IMR-90 (cell line): Measurements from ENCODE around the gene MAP2K5. TPM values are rescaled to one million over a fixed set of nuclear protein-coding genes. Genes with fewer than 3 reads are reported as not detected.

Source experiments
- ATAC-seq: fragments of 200-7000 bp; cut with Tn5 transposase; 2 replicates; pipeline ENCODE4 v1.9.1; 2020; ENCODE audit warnings: low read depth, mild to moderate bottlenecking, moderate library complexity
- BruUV-seq: library from RNA; stranded (reverse); fragments of 400-500 nt; replicated peaks from 2 replicates; lab custom pipeline; 2021; lab: Mats Ljungman, UMichigan
- CTCF ChIA-PET: fragments of 300-600 bp; formaldehyde crosslinking; extraction: SDS; loops from one replicate; lab custom pipeline; 2021; ENCODE audit warnings: antibody characterized with exemption; lab: Yijun Ruan, JAX
- POLR2A ChIA-PET: fragments of 300-600 bp; sonication (Branson Sonifier 250); formaldehyde crosslinking; loops from one replicate; lab custom pipeline; 2022; ENCODE audit warnings: antibody characterized with exemption; ENCODE audit not compliant: unreplicated experiment; lab: Charles Lee
- DNase-seq: peaks from one replicate; pipeline ENCODE4 v3.0.0; 2013
- H2AFZ ChIP-seq: replicated peaks from 2 replicates; pipeline ENCODE3; 2013; ENCODE audit warnings: low read length, mild to moderate bottlenecking; ENCODE audit not compliant: poor library complexity
- H2AK5ac ChIP-seq: 2 replicates; pipeline ENCODE4 v1.6.1; 2013; ENCODE audit warnings: low read depth, low read length, inconsistent platforms
- H2AK9ac ChIP-seq: replicated peaks from 2 replicates; pipeline ENCODE3; 2013; ENCODE audit warnings: mild to moderate bottlenecking, low read depth, low read length, moderate library complexity; ENCODE audit not compliant: poor library complexity
- H2BK120ac ChIP-seq: 2 replicates; pipeline ENCODE4 v1.6.1; 2013; ENCODE audit warnings: low read depth, low read length, inconsistent platforms
- H2BK15ac ChIP-seq: 3 replicates; pipeline ENCODE4 v1.6.1; 2013; ENCODE audit warnings: low read depth, low read length, inconsistent platforms
- H2BK20ac ChIP-seq: 2 replicates; pipeline ENCODE4 v1.6.1; 2013; ENCODE audit warnings: low read depth, mild to moderate bottlenecking, inconsistent platforms, low read length, moderate library complexity
- H2BK5ac ChIP-seq: 2 replicates; pipeline ENCODE4 v1.6.1; 2013; ENCODE audit warnings: mild to moderate bottlenecking, low read depth, low read length, inconsistent platforms; ENCODE audit not compliant: poor library complexity, severe bottlenecking
- H3K14ac ChIP-seq: replicated peaks from 2 replicates; pipeline ENCODE4 v1.6.1; 2013; ENCODE audit warnings: low read depth, low read length, inconsistent platforms
- H3K18ac ChIP-seq: 2 replicates; pipeline ENCODE4 v1.6.1; 2013; ENCODE audit warnings: low read depth, low read length, control low read depth
- H3K23ac ChIP-seq: 2 replicates; pipeline ENCODE4 v1.6.1; 2013; ENCODE audit warnings: low read depth, low read length, inconsistent platforms
- H3K27ac ChIP-seq: 2 replicates; pipeline ENCODE4 v1.5.1; 2013; ENCODE audit warnings: mild to moderate bottlenecking, control low read depth, low read length; ENCODE audit not compliant: insufficient read depth
- H3K27me3 ChIP-seq: 2 replicates; pipeline ENCODE4 v1.6.1; 2013; ENCODE audit warnings: low read length; ENCODE audit not compliant: control insufficient read depth, insufficient read depth
- H3K36me3 ChIP-seq: 2 replicates; pipeline ENCODE4 v1.6.1; 2013; ENCODE audit warnings: low read length, mixed read lengths; ENCODE audit not compliant: control insufficient read depth, insufficient read depth
- H3K4ac ChIP-seq: 2 replicates; pipeline ENCODE4 v1.6.1; 2013; ENCODE audit warnings: low read depth, low read length, inconsistent platforms
- H3K4me1 ChIP-seq: 2 replicates; pipeline ENCODE4 v1.6.1; 2013; ENCODE audit warnings: low read length, mixed read lengths; ENCODE audit not compliant: control insufficient read depth, insufficient read depth
- H3K4me2 ChIP-seq: 2 replicates; pipeline ENCODE4 v1.6.1; 2013; ENCODE audit warnings: low read depth, mild to moderate bottlenecking, control low read depth, low read length, moderate library complexity
- H3K4me3 ChIP-seq: 2 replicates; pipeline ENCODE4 v1.5.1; 2013; ENCODE audit warnings: low read depth, mild to moderate bottlenecking, control low read depth, low read length, moderate library complexity; ENCODE audit not compliant: insufficient read depth
- H3K56ac ChIP-seq: 2 replicates; pipeline ENCODE4 v1.6.1; 2013; ENCODE audit warnings: low read length, inconsistent platforms; ENCODE audit not compliant: insufficient read depth; ENCODE audit errors: extremely low read depth
- H3K79me1 ChIP-seq, 2 experiments: 2 replicates each; pipeline ENCODE4 v1.6.1; 2013; ENCODE audit warnings: low read length in 2 of 2, inconsistent platforms in 1 of 2, low read depth in 1 of 2
- H3K9ac ChIP-seq: 2 replicates; pipeline ENCODE4 v1.6.1; 2013; ENCODE audit warnings: low read depth, low read length, control low read depth
- H3K9me1 ChIP-seq: 2 replicates; pipeline ENCODE4 v1.6.1; 2013; ENCODE audit warnings: low read length, inconsistent platforms; ENCODE audit not compliant: insufficient read depth
- H3K9me3 ChIP-seq: 2 replicates; pipeline ENCODE4 v1.6.1; 2013; ENCODE audit warnings: low read length; ENCODE audit not compliant: control insufficient read depth, insufficient read depth
- H4K20me1 ChIP-seq: 2 replicates; pipeline ENCODE4 v1.6.1; 2013; ENCODE audit warnings: low read length, inconsistent platforms; ENCODE audit not compliant: insufficient read depth
- H4K5ac ChIP-seq: 2 replicates; pipeline ENCODE4 v1.6.1; 2013; ENCODE audit warnings: mild to moderate bottlenecking, low read depth, low read length, control low read depth
- H4K8ac ChIP-seq, 2 experiments: 2 replicates each; pipeline ENCODE4 v1.6.1; 2013; ENCODE audit warnings: low read depth in 2 of 2, low read length in 2 of 2, control low read depth in 1 of 2, inconsistent platforms in 1 of 2
- H4K91ac ChIP-seq: 2 replicates; pipeline ENCODE4 v1.6.1; 2013; ENCODE audit warnings: low read depth, low read length, inconsistent platforms; ENCODE audit not compliant: insufficient read depth
- BHLHE40 ChIP-seq: fragments of 150-350 bp; IDR thresholded peaks from 2 replicates; pipeline ENCODE4 v1.6.1; 2016; ENCODE audit warnings: mild to moderate bottlenecking, low read depth, low read length
- FOS ChIP-seq: fragments of 150-350 bp; IDR thresholded peaks from 2 replicates; pipeline ENCODE4 v1.6.1; 2016; ENCODE audit warnings: low read depth, low read length
- MAZ ChIP-seq: IDR thresholded peaks from 2 replicates; pipeline ENCODE4 v1.6.1; 2012; ENCODE audit warnings: low read depth, mild to moderate bottlenecking, low read length, improper control_type of control experiment, moderate library complexity, borderline replicate concordance
- MXI1 ChIP-seq: IDR thresholded peaks from 2 replicates; pipeline ENCODE4 v1.6.1; 2012; ENCODE audit warnings: low read depth, mild to moderate bottlenecking, low read length, moderate library complexity, borderline replicate concordance
- NFE2L2 ChIP-seq: fragments of 150-350 bp; IDR thresholded peaks from 2 replicates; pipeline ENCODE4 v1.6.1; 2016; ENCODE audit warnings: low read depth, mild to moderate bottlenecking, low read length
- RAD21 ChIP-seq: IDR thresholded peaks from 2 replicates; pipeline ENCODE4 v1.6.1; 2012; ENCODE audit warnings: low read length, improper control_type of control experiment
- RCOR1 ChIP-seq: IDR thresholded peaks from 2 replicates; pipeline ENCODE4 v1.6.1; 2012; ENCODE audit warnings: mild to moderate bottlenecking, low read length, improper control_type of control experiment; ENCODE audit not compliant: insufficient replicate concordance
- RFX5 ChIP-seq: IDR thresholded peaks from 2 replicates; pipeline ENCODE4 v1.8.0; 2012; ENCODE audit warnings: low read depth, mild to moderate bottlenecking, low read length, moderate library complexity
- SMC3 ChIP-seq: fragments of 150-350 bp; IDR thresholded peaks from 2 replicates; pipeline ENCODE4 v1.6.1; 2016; ENCODE audit warnings: low read depth, mild to moderate bottlenecking, antibody characterized with exemption, low read length, moderate library complexity
- WGBS, 2 experiments: methylation state at CpG; one replicate each; pipeline versions ENCODE4 v1.1.5 to v1.1.7; 2013; ENCODE audit warnings: missing lambda C conversion rate in 2 of 2; ENCODE audit not compliant: insufficient read length in 1 of 2; ENCODE audit errors: extremely low coverage in 2 of 2; 5-methylcytosine and 5-hydroxymethylcytosine counted together
- dilution Hi-C: fragments of 300-500 bp; cut with HindIII; formaldehyde crosslinking; loops from one replicate; pipeline ENCODE4 v1.14.3; 2018; ENCODE audit warnings: low sequenced_read_pairs; ENCODE audit not compliant: unreplicated experiment
- in situ Hi-C: fragments of 300-500 bp; cut with MboI; formaldehyde crosslinking; loops from 3 replicates; pipeline ENCODE4 v1.14.3; 2019; ENCODE audit warnings: low sequenced_read_pairs, inconsistent platforms, mixed read lengths
- intact Hi-C: fragments of 100-400 bp; cut with micrococcal nuclease; formaldehyde crosslinking; loops from 2 replicates; pipeline ENCODE4 v1.10.0; 2022
- polyA plus RNA-seq, 3 experiments: library from polyadenylated mRNA; depleted of rRNA; stranded (reverse); fragments of >200 nt; gene quantifications; 2 replicates each; pipeline ENCODE4 v1.2.3, GENCODE V29; 2012; ENCODE audit warnings: low replicate concordance in 1 of 3
- total RNA-seq: library from RNA; depleted of rRNA; stranded (reverse); fragments of >200 nt; gene quantifications from 2 replicates; pipeline ENCODE4 v1.2.3, GENCODE V29; 2012
- TF ChIP-seq, protein P1 (sequence below): conservative IDR thresholded peaks from 2 replicates; pipeline ENCODE4 v1.5.1; 2012; ENCODE audit warnings: mild to moderate bottlenecking, low read depth, low read length, improper control_type of control experiment
- TF ChIP-seq, protein P2 (sequence below): fragments of 150-350 bp; IDR thresholded peaks from 2 replicates; pipeline ENCODE4 v1.6.1; 2017; ENCODE audit warnings: mild to moderate bottlenecking, antibody characterized with exemption, low read length, low read depth
- TF ChIP-seq, protein P3 (sequence below): fragments of 150-350 bp; IDR thresholded peaks from 2 replicates; pipeline ENCODE4 v1.6.1; 2016; ENCODE audit warnings: low read depth, mild to moderate bottlenecking, low read length, moderate library complexity, borderline replicate concordance

The MAP2K5 gene
- total and polyA plus RNA-seq, 2 of the 4 experiments (the other 2 are of a cell fraction) = 1.6 to 6.1 TPM

DNA sequence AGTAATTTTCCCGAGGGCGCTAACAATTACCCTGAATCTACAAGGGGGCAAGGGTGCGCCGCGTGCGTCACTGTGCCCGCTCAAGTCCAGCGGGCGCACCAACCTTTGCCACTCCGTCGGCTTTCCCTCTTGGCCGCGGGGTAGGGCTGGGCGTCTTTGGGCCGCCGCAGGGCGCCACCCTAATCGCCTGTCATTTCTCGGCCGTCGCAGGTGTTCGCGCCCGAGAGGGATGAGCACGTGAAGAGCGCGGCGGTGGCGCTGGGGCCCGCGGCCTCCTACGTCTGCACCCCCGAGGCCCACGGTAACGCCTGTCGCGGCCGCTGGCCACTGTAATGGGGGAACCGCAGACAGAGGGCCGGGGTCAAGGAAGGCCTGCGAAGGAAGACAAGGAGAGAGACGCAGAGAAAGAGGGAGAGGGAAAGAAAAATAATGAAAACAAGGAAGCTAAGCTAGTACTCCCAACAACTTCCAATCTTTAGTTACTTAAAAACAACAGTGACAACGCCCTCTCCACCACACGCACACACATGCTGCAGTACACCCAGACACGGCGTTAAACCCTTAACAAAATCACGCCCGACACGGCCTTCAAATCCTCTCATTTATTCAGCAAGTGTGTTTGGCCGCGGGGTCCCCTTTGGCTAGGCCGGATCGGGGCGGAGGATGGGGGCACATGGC lies 286.6 kb downstream of the MAP2K5 start:
- no peak overlapping the region for H3K56ac ChIP-seq
- no peaks in the 10 kb centered on the region; the same call in 1 of the 2 replicates for H3K9me1 ChIP-seq
- WGBS, 2 experiments = 6% methylated on average over 18 of the region's 54 CpGs; no CpG with 5 or more reads in 1 of the 2 experiments
- no peak overlapping the region for H3K4me2 ChIP-seq
- H2AK5ac ChIP-seq = no peak overlapping the region
- dilution Hi-C loops (no loop called here), intact Hi-C loops (no loop called here), in situ Hi-C loops (no loop called here)
- ATAC-seq (no peak), DNase-seq (no peak)
- CTCF ChIA-PET = no interaction called here
- H3K14ac ChIP-seq = no peak overlapping the region
- H3K18ac ChIP-seq = no peak overlapping the region
- no TSS peak for BruUV-seq
- H2BK5ac ChIP-seq = no peak overlapping the region
- POLR2A ChIA-PET = no interaction called here
- H3K4me3 ChIP-seq = no peak overlapping the region
- H3K79me1 ChIP-seq = no peaks in the 10 kb centered on the region
- H2AFZ ChIP-seq = no peak overlapping the region
- peaks cover 13% of the 10 kb centered on the region for H3K9me3 ChIP-seq
- H3K27ac ChIP-seq = no peak overlapping the region
- H2BK15ac ChIP-seq = no peak overlapping the region
- no peak overlapping the region for H3K4ac ChIP-seq
- H3K4me1 ChIP-seq = peaks cover 3% of the 10 kb centered on the region; the same call in 1 of the 2 replicates
- H3K36me3 ChIP-seq = no peaks in the 10 kb centered on the region
- no peak overlapping the region for H3K9ac ChIP-seq
- H4K20me1 ChIP-seq = peaks cover 20% of the 10 kb centered on the region
- no peak overlapping the region for H2AK9ac ChIP-seq
- peaks cover 95% of the 10 kb centered on the region for H3K27me3 ChIP-seq
- no peak overlapping the region for H4K5ac ChIP-seq
- peak overlapping the region; percentile 52; the same call in 1 of the 2 replicates for H3K23ac ChIP-seq
- TF ChIP-seq RFX5 = no peak
- no peak for TF ChIP-seq RCOR1
- no peak for TF ChIP-seq FOS
- TF ChIP-seq RAD21 = no peak
- TF ChIP-seq, protein P1, sequence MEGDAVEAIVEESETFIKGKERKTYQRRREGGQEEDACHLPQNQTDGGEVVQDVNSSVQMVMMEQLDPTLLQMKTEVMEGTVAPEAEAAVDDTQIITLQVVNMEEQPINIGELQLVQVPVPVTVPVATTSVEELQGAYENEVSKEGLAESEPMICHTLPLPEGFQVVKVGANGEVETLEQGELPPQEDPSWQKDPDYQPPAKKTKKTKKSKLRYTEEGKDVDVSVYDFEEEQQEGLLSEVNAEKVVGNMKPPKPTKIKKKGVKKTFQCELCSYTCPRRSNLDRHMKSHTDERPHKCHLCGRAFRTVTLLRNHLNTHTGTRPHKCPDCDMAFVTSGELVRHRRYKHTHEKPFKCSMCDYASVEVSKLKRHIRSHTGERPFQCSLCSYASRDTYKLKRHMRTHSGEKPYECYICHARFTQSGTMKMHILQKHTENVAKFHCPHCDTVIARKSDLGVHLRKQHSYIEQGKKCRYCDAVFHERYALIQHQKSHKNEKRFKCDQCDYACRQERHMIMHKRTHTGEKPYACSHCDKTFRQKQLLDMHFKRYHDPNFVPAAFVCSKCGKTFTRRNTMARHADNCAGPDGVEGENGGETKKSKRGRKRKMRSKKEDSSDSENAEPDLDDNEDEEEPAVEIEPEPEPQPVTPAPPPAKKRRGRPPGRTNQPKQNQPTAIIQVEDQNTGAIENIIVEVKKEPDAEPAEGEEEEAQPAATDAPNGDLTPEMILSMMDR = no peak
- TF ChIP-seq BHLHE40 = no peak
- TF ChIP-seq MXI1 = no peak
- TF ChIP-seq MAZ = no peak
- no peak for TF ChIP-seq SMC3
- TF ChIP-seq, protein P2, sequence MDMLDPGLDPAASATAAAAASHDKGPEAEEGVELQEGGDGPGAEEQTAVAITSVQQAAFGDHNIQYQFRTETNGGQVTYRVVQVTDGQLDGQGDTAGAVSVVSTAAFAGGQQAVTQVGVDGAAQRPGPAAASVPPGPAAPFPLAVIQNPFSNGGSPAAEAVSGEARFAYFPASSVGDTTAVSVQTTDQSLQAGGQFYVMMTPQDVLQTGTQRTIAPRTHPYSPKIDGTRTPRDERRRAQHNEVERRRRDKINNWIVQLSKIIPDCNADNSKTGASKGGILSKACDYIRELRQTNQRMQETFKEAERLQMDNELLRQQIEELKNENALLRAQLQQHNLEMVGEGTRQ = no peak
- no peak for TF ChIP-seq NFE2L2
- TF ChIP-seq, protein P3, sequence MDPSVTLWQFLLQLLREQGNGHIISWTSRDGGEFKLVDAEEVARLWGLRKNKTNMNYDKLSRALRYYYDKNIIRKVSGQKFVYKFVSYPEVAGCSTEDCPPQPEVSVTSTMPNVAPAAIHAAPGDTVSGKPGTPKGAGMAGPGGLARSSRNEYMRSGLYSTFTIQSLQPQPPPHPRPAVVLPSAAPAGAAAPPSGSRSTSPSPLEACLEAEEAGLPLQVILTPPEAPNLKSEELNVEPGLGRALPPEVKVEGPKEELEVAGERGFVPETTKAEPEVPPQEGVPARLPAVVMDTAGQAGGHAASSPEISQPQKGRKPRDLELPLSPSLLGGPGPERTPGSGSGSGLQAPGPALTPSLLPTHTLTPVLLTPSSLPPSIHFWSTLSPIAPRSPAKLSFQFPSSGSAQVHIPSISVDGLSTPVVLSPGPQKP = no peak
- no peak overlapping the region for H2BK20ac ChIP-seq
- no peak overlapping the region for H4K91ac ChIP-seq
- H2BK120ac ChIP-seq = no peak overlapping the region
- H4K8ac ChIP-seq = no peak overlapping the region
